ENCODE measurements around the gene ARHGAP24. TPM values are rescaled to one million over a fixed set of nuclear protein-coding genes. Genes with fewer than 3 reads are reported as not detected.

Gene ARHGAP24
- total RNA-seq, 1 experiment from 2014 or later, result 17.4 TPM

- in situ Hi-C loops (cut with HindIII; ENCODE audit: low pct_unique_long_range_greater_than_20kb, low sequenced_read_pairs), result no loop called here
- no peak for DNase-seq (ENCODE audit: low read depth, low spot score)
- no peaks in the 10 kb centered on the region for H3K9me3 ChIP-seq (ENCODE audit: control insufficient read depth, insufficient read depth, low read depth, low read length)
- TF ChIP-seq REST (IDR thresholded peaks at IDR 0.05; ENCODE audit: insufficient read depth in 1 of 2, low read depth in 2 of 2, low read length in 1 of 2), result no peak
- ChIA-PET POLR2A (interaction anchor here (0.5 kb wide), 1 partner anchor 67 kb away, joined by 3 read pairs; no protein-coding TSS in a partner anchor), CTCF (no interaction called here)
- no peak overlapping the region for H3K4me3 ChIP-seq (ENCODE audit: low read depth in 2 of 2, low read length in 2 of 2)
- no peaks in the 10 kb centered on the region for H3K4me1 ChIP-seq (ENCODE audit: control insufficient read depth, insufficient read depth, low read length)
- intact Hi-C loops (cut with micrococcal nuclease; ENCODE audit: unreplicated experiment), result no loop called here
- H3K27ac ChIP-seq (ENCODE audit: low read length), result no peak overlapping the region
- BruUV-seq (replicated peaks), result no TSS peak
- ATAC-seq, result no peak
- no peaks in the 10 kb centered on the region for H3K27me3 ChIP-seq (ENCODE audit: control insufficient read depth, insufficient read depth, low read length)
- no peaks in the 10 kb centered on the region for H3K36me3 ChIP-seq (ENCODE audit: control insufficient read depth, insufficient read depth, low read length)
Measured at GRCh38 chr4:85760511-85760910, 285.6 kb downstream of the ARHGAP24 start.

- no peaks in the 10 kb centered on the region for H3K27me3 ChIP-seq (ENCODE audit: control insufficient read depth, insufficient read depth, low read length)
- TF ChIP-seq CTCF (IDR thresholded peaks at IDR 0.05), result no peak
- TF ChIP-seq POLR2AphosphoS5 (IDR thresholded peaks at IDR 0.05; ENCODE audit: low read depth, low read length), result no peak
- no peak for TF ChIP-seq TCF7L2 (IDR thresholded peaks at IDR 0.05; ENCODE audit: low read depth, low read length)
- no peak for TF ChIP-seq SIN3A (IDR thresholded peaks at IDR 0.05; ENCODE audit: borderline replicate concordance, insufficient read depth, low read depth, low read length)
- TF ChIP-seq REST (IDR thresholded peaks at IDR 0.05; ENCODE audit: insufficient read depth in 1 of 2, low read depth in 2 of 2, low read length in 1 of 2), result no peak
- no peaks in the 10 kb centered on the region for H3K36me3 ChIP-seq (ENCODE audit: control insufficient read depth, insufficient read depth, low read length)
- H3K27ac ChIP-seq (ENCODE audit: low read length), result no peak overlapping the region
- intact Hi-C loops (cut with micrococcal nuclease; ENCODE audit: unreplicated experiment) (no loop called here), in situ Hi-C loops (cut with HindIII; ENCODE audit: low pct_unique_long_range_greater_than_20kb, low sequenced_read_pairs) (no loop called here)
- DNase-seq (ENCODE audit: low read depth, low spot score) (no peak), ATAC-seq (no peak)
- H3K4me1 ChIP-seq (ENCODE audit: control insufficient read depth, insufficient read depth, low read length), result no peaks in the 10 kb centered on the region
- ChIA-PET CTCF (no interaction called here), POLR2A (no interaction called here)
- no peaks in the 10 kb centered on the region for H3K9me3 ChIP-seq (ENCODE audit: control insufficient read depth, insufficient read depth, low read depth, low read length)
- no peak overlapping the region for H3K4me3 ChIP-seq (ENCODE audit: low read depth in 2 of 2, low read length in 2 of 2)
- no TSS peak for BruUV-seq (replicated peaks)
Measured at GRCh38 chr4:85761803-85762528, 287.0 kb downstream of the ARHGAP24 start.
